WTC11 (cell line): ENCODE results near the gene WDR55. TPM values are rescaled to one million over a fixed set of nuclear protein-coding genes. Genes with fewer than 3 reads are reported as not detected.
"Not testable (repeated sequence)": the region's sequence is repeated elsewhere in the genome, so short reads cannot be mapped to it uniquely, and the experiment has no call there.

Source experiments
- ATAC-seq: fragments of 200-7000 bp; cut with Tn5 transposase; 2 replicates; pipeline ENCODE4 v1.10.0; 2021; ENCODE audit warnings: mild to moderate bottlenecking, moderate library complexity
- CTCF ChIA-PET: fragments of 300-600 bp; sonication (Branson Sonifier 250); formaldehyde crosslinking; loops from one replicate; lab custom pipeline; 2021; ENCODE audit warnings: antibody characterized with exemption; lab: Charles Lee
- POLR2A ChIA-PET: fragments of 350-600 bp; sonication (Branson Sonifier 250); formaldehyde crosslinking; loops from one replicate; lab custom pipeline; 2021; ENCODE audit warnings: antibody characterized with exemption; lab: Charles Lee
- DNase-seq: peaks from one replicate; pipeline ENCODE4 v3.0.0; 2021; ENCODE audit warnings: low spot score
- H3K27ac Mint-ChIP-seq: 2 replicates; pipeline ENCODE4 v1.8.0; 2021; ENCODE audit warnings: mixed read lengths
- H3K27me3 Mint-ChIP-seq: 2 replicates; pipeline ENCODE4 v1.8.0; 2021; ENCODE audit warnings: low read depth, mild to moderate bottlenecking, moderate library complexity, mixed read lengths
- H3K36me3 Mint-ChIP-seq: 2 replicates; pipeline ENCODE4 v1.8.0; 2021; ENCODE audit warnings: mixed read lengths
- H3K4me1 Mint-ChIP-seq: 2 replicates; pipeline ENCODE4 v1.8.0; 2022; ENCODE audit warnings: mixed read lengths
- H3K4me3 Mint-ChIP-seq: 2 replicates; pipeline ENCODE4 v1.8.0; 2021; ENCODE audit warnings: mild to moderate bottlenecking, moderate library complexity, mixed read lengths
- H3K9me3 Mint-ChIP-seq: 2 replicates; pipeline ENCODE4 v1.8.0; 2021; ENCODE audit warnings: mixed read lengths
- ATF1 ChIP-seq: sonication (generic); formaldehyde crosslinking; IDR thresholded peaks from 2 replicates; pipeline ENCODE4 v1.8.1; 2023; ENCODE audit warnings: mild to moderate bottlenecking, moderate library complexity, missing genetic modification reagents
- NR3C1 ChIP-seq: sonication (generic); formaldehyde crosslinking; conservative IDR thresholded peaks from 2 replicates; pipeline ENCODE4 v1.8.1; 2023; ENCODE audit warnings: low read depth, mild to moderate bottlenecking, missing genetic modification reagents
- microRNA-seq: library from miRNA; unstranded; fragments of <30 nt; microRNA quantifications from one replicate; pipeline ENCODE4 v1.2.0, GENCODE V29; 2022; ENCODE audit warnings: borderline number of aligned reads
- total RNA-seq: library from RNA; stranded (reverse); gene quantifications from 3 replicates; pipeline ENCODE4 v1.2.3, GENCODE V29; 2021

WDR55 gene
- total RNA-seq, 1 experiment from 2014 or later = 25.3 TPM

- TF ChIP-seq ATF1 (CRISPR knock-in tag) (no peak), NR3C1 (no peak)
- TF ChIP-seq, all 79 proteins: peak for 0
Measured at GRCh38 chr5:140718266-140718592, 53.5 kb downstream of the WDR55 start (continued).

GRCh38 chr5:140720738-140721137 lies 56.0 kb downstream of the WDR55 start:
- POLR2A ChIA-PET = not testable (repeated sequence)

GRCh38 chr5:140721395-140721794 lies 56.7 kb downstream of the WDR55 start:
- H3K4me3 Mint-ChIP-seq, DNase-seq, POLR2A ChIA-PET, H3K36me3 Mint-ChIP-seq, H3K9me3 Mint-ChIP-seq, ATAC-seq, H3K4me1 Mint-ChIP-seq, H3K27ac Mint-ChIP-seq, H3K27me3 Mint-ChIP-seq: not testable (repeated sequence)
- CTCF ChIA-PET = interaction anchor here (0.7 to 2.5 kb wide), 2 partner anchors 10 to 13 kb away, joined by 3 to 12 read pairs; no protein-coding TSS in a partner anchor

More at GRCh38 chr5:140720738-140721137, 56.0 kb downstream of the WDR55 start:
- ATAC-seq, H3K27me3 Mint-ChIP-seq, H3K9me3 Mint-ChIP-seq, H3K4me1 Mint-ChIP-seq, H3K36me3 Mint-ChIP-seq, H3K4me3 Mint-ChIP-seq, DNase-seq, H3K27ac Mint-ChIP-seq: not testable (repeated sequence)
- CTCF ChIA-PET = interaction anchor here (0.7 to 2.6 kb wide), 14 partner anchors 10 to 481 kb away, joined by 3 to 12 read pairs (median 6); partner anchors contain the start of genes EIF4EBP3, HARS1, HARS2 and HBEGF

Small RNA genes within 50 kb of the gene (microRNA-seq; reads per million reads assigned to microRNA genes)
- not detected for gene MIR3655

Other genes starting within 250 kb of the WDR55 start
- 8.4 to 9.8 TPM (median 8.8 TPM) in 3 replicates for gene EIF4EBP3, start 117.2 kb upstream of the WDR55 start, total RNA-seq
- 34.5 to 37.8 TPM (median 34.6 TPM) in 3 replicates for gene SRA1, start 107.4 kb upstream of the WDR55 start, total RNA-seq
- 23.7 to 25.9 TPM (median 25.2 TPM) in 3 replicates for gene APBB3, start 100.3 kb upstream of the WDR55 start, total RNA-seq
- 74.7 to 75.7 TPM (median 74.8 TPM) in 3 replicates for gene SLC35A4, start 100.1 kb upstream of the WDR55 start, total RNA-seq
- 0.27 to 0.63 TPM (median 0.53 TPM) in 3 replicates for gene CD14, start 31.7 kb upstream of the WDR55 start, total RNA-seq
- 28.7 to 32.6 TPM (median 32.2 TPM) in 3 replicates for gene TMCO6, start 25.5 kb upstream of the WDR55 start, total RNA-seq
- 74.8 to 81.5 TPM (median 77.7 TPM) in 3 replicates for gene NDUFA2, start 17.3 kb upstream of the WDR55 start, total RNA-seq
- gene IK, start 17.1 kb upstream of the WDR55 start, total RNA-seq = 58.5 to 69.2 TPM (median 64.5 TPM) in 3 replicates
- gene DND1, start 8.7 kb downstream of the WDR55 start, total RNA-seq = 2.1 to 3.3 TPM (median 2.9 TPM) in 3 replicates
- 51.9 to 55.6 TPM (median 52.5 TPM) in 3 replicates for gene HARS1, start 26.5 kb downstream of the WDR55 start, total RNA-seq
- gene HARS2, start 26.6 kb downstream of the WDR55 start, total RNA-seq = 26.8 to 28.9 TPM (median 27.7 TPM) in 3 replicates
- 50.3 to 57.2 TPM (median 54.7 TPM) in 3 replicates for gene ZMAT2, start 35.5 kb downstream of the WDR55 start, total RNA-seq
- 2.2 to 2.7 TPM (median 2.4 TPM) in 3 replicates for gene PCDHA1, start 121.2 kb downstream of the WDR55 start, total RNA-seq
- gene PCDHA2, start 129.9 kb downstream of the WDR55 start, total RNA-seq = 2.0 to 2.4 TPM (median 2.1 TPM) in 3 replicates
- 3.3 to 3.4 TPM (median 3.3 TPM) in 3 replicates for gene PCDHA3, start 136.2 kb downstream of the WDR55 start, total RNA-seq
- gene PCDHA4, start 142.2 kb downstream of the WDR55 start, total RNA-seq = 5.4 to 6.3 TPM (median 5.6 TPM) in 3 replicates
- gene PCDHA5, start 156.7 kb downstream of the WDR55 start, total RNA-seq = 0.85 to 0.94 TPM (median 0.90 TPM) in 3 replicates
- gene PCDHA6, start 163.1 kb downstream of the WDR55 start, total RNA-seq = 2.0 to 2.4 TPM (median 2.4 TPM) in 3 replicates
- gene PCDHA7, start 169.4 kb downstream of the WDR55 start, total RNA-seq = 2.3 to 2.7 TPM (median 2.4 TPM) in 3 replicates
- gene PCDHA8, start 176.3 kb downstream of the WDR55 start, total RNA-seq = 0.85 to 1.3 TPM (median 1.3 TPM) in 3 replicates
- 1.1 to 1.5 TPM (median 1.4 TPM) in 3 replicates for gene PCDHA9, start 183.5 kb downstream of the WDR55 start, total RNA-seq
- gene PCDHA10, start 191.0 kb downstream of the WDR55 start, total RNA-seq = 10.8 to 12.0 TPM (median 11.6 TPM) in 3 replicates
- 5.8 to 8.7 TPM (median 7.9 TPM) in 3 replicates for gene PCDHA11, start 204.1 kb downstream of the WDR55 start, total RNA-seq
- gene PCDHA12, start 210.4 kb downstream of the WDR55 start, total RNA-seq = 9.6 to 10.7 TPM (median 10.1 TPM) in 3 replicates
- gene PCDHA13, start 217.2 kb downstream of the WDR55 start, total RNA-seq = 2.4 to 3.8 TPM (median 3.0 TPM) in 3 replicates